ENCODE data around the gene TPRX2. TPM values are rescaled to one million over a fixed set of nuclear protein-coding genes. Genes with fewer than 3 reads are reported as not detected.
A peak's percentile ranks its signal among the peaks of the same experiment; 100 is the strongest.

Gene TPRX2
- total and polyA plus RNA-seq, 2 of the 13 experiments (the other 11 are each of a cell fraction or from before 2014, with no cell fraction given): not detected

- intact Hi-C loops (cut with micrococcal nuclease; ENCODE audit: unreplicated experiment): loop anchor here (2.0 kb wide), 1 partner anchor 49 kb away; no protein-coding TSS in a partner anchor
- TF ChIP-seq SNAI1 (CRISPR knock-in tag; IDR thresholded peaks at IDR 0.05; ENCODE audit: borderline replicate concordance) (no peak), ZNF281 (CRISPR knock-in tag; IDR thresholded peaks at IDR 0.05; ENCODE audit: borderline replicate concordance) (peak; percentile 31; the same call in 1 of the 2 replicates), CTCF (CRISPR knock-in tag; IDR thresholded peaks at IDR 0.05) (peak; percentile 78), GRHL1 (CRISPR knock-in tag; conservative IDR thresholded peaks at IDR 0.05) (no peak), DNMT1 (CRISPR knock-in tag; IDR thresholded peaks at IDR 0.05) (no peak), ZNF570 (CRISPR knock-in tag; IDR thresholded peaks at IDR 0.05; ENCODE audit: borderline replicate concordance) (no peak), DNMT3B (CRISPR knock-in tag; conservative IDR thresholded peaks at IDR 0.05) (no peak), NFAT5 (CRISPR knock-in tag; IDR thresholded peaks at IDR 0.05) (no peak), HOXA5 (CRISPR knock-in tag; IDR thresholded peaks at IDR 0.05) (no peak), ZNF605 (CRISPR knock-in tag; IDR thresholded peaks at IDR 0.05) (no peak), ZSCAN20 (CRISPR knock-in tag; IDR thresholded peaks at IDR 0.05; ENCODE audit: borderline replicate concordance) (no peak), STAG1 (CRISPR knock-in tag; IDR thresholded peaks at IDR 0.05) (peak; percentile 48)
These were observed 45.6 kb upstream of the TPRX2 start for GRCh38 chr19:47813304-47813994.

More at GRCh38 chr19:47813304-47813994, 45.6 kb upstream of the TPRX2 start:
- FAIRE-seq (no peak), DNase-seq (ENCODE audit: low spot score) (peak; percentile 58), ATAC-seq (peak; percentile 97)
- Histone ChIP-seq H3K27ac (ENCODE audit: extremely low read length, insufficient read depth, low read length) (no peak overlapping the region), H3K9me3 (ENCODE audit: low read length) (no peaks in the 10 kb centered on the region), H3K79me2 (ENCODE audit: insufficient read depth, low read length) (no peaks in the 10 kb centered on the region), H3K4me3 (replicated peaks in 1 of 3; ENCODE audit: insufficient read depth in 1 of 3, low read depth in 2 of 3, low read length in 3 of 3) (no peak overlapping the region), H3K36me3 (replicated peaks in 1 of 2; ENCODE audit: control insufficient read depth in 1 of 2, insufficient read depth in 2 of 2, low read length in 2 of 2) (no peaks in the 10 kb centered on the region), H3K9ac (ENCODE audit: insufficient read depth, low read depth, low read length) (no peak overlapping the region), H2AFZ (ENCODE audit: low read length) (no peak overlapping the region), H3K4me1 (ENCODE audit: insufficient read depth, low read length) (peaks cover 6% of the 10 kb centered on the region; the same call in 1 of the 2 replicates), H3K27me3 (ENCODE audit: control insufficient read depth in 1 of 2, insufficient read depth in 2 of 2, low read length in 2 of 2) (no peaks in the 10 kb centered on the region), H4K20me1 (ENCODE audit: insufficient read depth, low read length) (no peaks in the 10 kb centered on the region), H3K4me2 (ENCODE audit: low read depth, low read length) (peak overlapping the region; percentile 1; the same call in 1 of the 2 replicates)
- 12% methylated on average over 17 of the region's 17 CpGs for WGBS (ENCODE audit: low lambda C conversion rate)
- ChIA-PET CTCF (ENCODE audit: low intra/inter-chr PET ratio, low total read pairs) (interaction anchor here (0.6 to 1.2 kb wide), 3 partner anchors 49 to 55 kb away, joined by 3 to 4 read pairs (median 3); no protein-coding TSS in a partner anchor), POLR2A (no interaction called here)
- no TSS peak for BruUV-seq (replicated peaks)
- in situ Hi-C loops (cut with HindIII; ENCODE audit: extremely low pct_ligation_motif_present, low pct_unique_long_range_greater_than_20kb): no loop called here
